Right atrium auricular region (tissue), 2 donors: Measurements from ENCODE around the gene NGEF. TPM values are rescaled to one million over a fixed set of nuclear protein-coding genes. Genes with fewer than 3 reads are reported as not detected.

Experiments used
- DNase-seq: peaks from one replicate; pipeline ENCODE4 v3.0.0-alpha.2; 2019; ENCODE audit warnings: low spot score
- H3K27ac ChIP-seq, 2 donors: fragments of 200-600 bp; sonication (generic); 1 replicate in 1 of 2; 2 replicates in 1 of 2; pipeline ENCODE4 v1.5.1; 2016 to 2019
- H3K27me3 ChIP-seq, 2 donors: fragments of 200-600 bp; sonication (generic); one replicate each; pipeline versions ENCODE4 v1.5.1 to v1.6.0; 2017 to 2019
- H3K36me3 ChIP-seq: fragments of 200-600 bp; sonication (generic); one replicate; pipeline ENCODE4 v1.5.1; 2016
- H3K4me1 ChIP-seq, 2 donors: fragments of 200-600 bp; sonication (generic); one replicate each; pipeline versions ENCODE4 v1.5.1 to v1.6.0; 2017 to 2019
- H3K4me3 ChIP-seq, 2 donors: fragments of 200-600 bp; sonication (generic); 1 replicate in 1 of 2; 2 replicates in 1 of 2; pipeline ENCODE4 v1.5.1; 2017 to 2019; ENCODE audit warnings: mild to moderate bottlenecking in 1 of 2, moderate library complexity in 1 of 2
- H3K9me3 ChIP-seq, 2 donors: fragments of 200-600 bp; sonication (generic); one replicate each; pipeline ENCODE4 v1.5.1; 2019
- CTCF ChIP-seq, 2 donors: fragments of 200-600 bp; sonication (generic); IDR thresholded peaks; one replicate each; pipeline ENCODE4 v1.5.1; 2019; ENCODE audit warnings: antibody characterized with exemption in 2 of 2
- total RNA-seq, 2 donors: library from RNA; depleted of rRNA; stranded (reverse); fragments of >200 nt; gene quantifications; one replicate each; pipeline ENCODE4 v1.1.0, GENCODE V29; 2016

The NGEF gene
- total RNA-seq, 2 donors from 2014 or later: 1.4 to 4.8 TPM

DNA sequence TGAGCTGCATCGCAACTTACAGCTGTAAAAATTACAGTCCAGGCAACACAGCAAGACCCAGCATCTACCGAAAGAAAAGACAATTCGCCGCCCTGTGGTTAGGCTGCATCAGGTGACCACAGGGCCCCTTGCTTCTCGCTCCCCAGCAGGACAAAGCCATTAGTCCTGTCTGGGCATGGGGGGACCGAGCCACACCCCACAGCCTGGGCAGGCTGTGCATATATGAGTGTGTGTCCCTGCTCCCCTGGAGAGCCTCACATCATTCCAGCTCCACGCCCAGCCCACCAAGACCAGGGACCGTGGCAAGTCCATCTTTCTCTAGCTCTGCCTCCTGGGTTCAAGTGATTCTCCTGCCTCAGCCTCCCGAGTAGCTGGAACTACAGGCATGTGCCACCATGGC is 109.1 kb downstream of the NGEF start:
- DNase-seq: no peak
- H3K27me3 ChIP-seq: no peaks in the 10 kb centered on the region
- H3K9me3 ChIP-seq: no peaks in the 10 kb centered on the region
- no peaks in the 10 kb centered on the region for H3K4me1 ChIP-seq
- no peak for TF ChIP-seq CTCF (IDR thresholded peaks at IDR 0.05)
- no peaks in the 10 kb centered on the region for H3K36me3 ChIP-seq
- no peak overlapping the region for H3K4me3 ChIP-seq
- no peak overlapping the region for H3K27ac ChIP-seq

GRCh38 chr2:232901736-232902578 is 111.1 kb downstream of the NGEF start:
- Histone ChIP-seq H3K36me3 (no peaks in the 10 kb centered on the region), H3K27ac (no peak overlapping the region), H3K4me1 (no peaks in the 10 kb centered on the region), H3K9me3 (no peaks in the 10 kb centered on the region), H3K27me3 (no peaks in the 10 kb centered on the region), H3K4me3 (no peak overlapping the region)
- no peak for DNase-seq
- TF ChIP-seq CTCF (IDR thresholded peaks at IDR 0.05): no peak

- H3K27ac ChIP-seq: no peak overlapping the region
- no peak for TF ChIP-seq CTCF (IDR thresholded peaks at IDR 0.05)
- no peak for DNase-seq
- no peak overlapping the region for H3K4me3 ChIP-seq
- no peaks in the 10 kb centered on the region for H3K36me3 ChIP-seq
- H3K9me3 ChIP-seq: no peaks in the 10 kb centered on the region
- no peaks in the 10 kb centered on the region for H3K4me1 ChIP-seq
- H3K27me3 ChIP-seq: no peaks in the 10 kb centered on the region
Observed at GRCh38 chr2:232900811-232901735, 112.0 kb downstream of the NGEF start.

- Histone ChIP-seq H3K4me3 (no peak overlapping the region), H3K27ac (no peak overlapping the region), H3K4me1 (no peaks in the 10 kb centered on the region), H3K36me3 (no peaks in the 10 kb centered on the region), H3K9me3 (no peaks in the 10 kb centered on the region), H3K27me3 (no peaks in the 10 kb centered on the region)
- no peak for TF ChIP-seq CTCF (IDR thresholded peaks at IDR 0.05)
- DNase-seq: no peak
Observed at GRCh38 chr2:232898592-232899543, 114.2 kb downstream of the NGEF start.
